CD4-positive, alpha-beta T cell treated with Interferon alpha-2 for 1 hour (primary cell): ENCODE data around the gene PRR11.
"Not testable (repeated sequence)": the region's sequence is repeated elsewhere in the genome, so short reads cannot be mapped to it uniquely, and the experiment has no call there.

ENCODE experiments used
- DNase-seq, 2 donors: peaks; one replicate each; pipeline ENCODE4 v3.0.0-alpha.2; 2020 to 2022

The PRR11 gene

DNA sequence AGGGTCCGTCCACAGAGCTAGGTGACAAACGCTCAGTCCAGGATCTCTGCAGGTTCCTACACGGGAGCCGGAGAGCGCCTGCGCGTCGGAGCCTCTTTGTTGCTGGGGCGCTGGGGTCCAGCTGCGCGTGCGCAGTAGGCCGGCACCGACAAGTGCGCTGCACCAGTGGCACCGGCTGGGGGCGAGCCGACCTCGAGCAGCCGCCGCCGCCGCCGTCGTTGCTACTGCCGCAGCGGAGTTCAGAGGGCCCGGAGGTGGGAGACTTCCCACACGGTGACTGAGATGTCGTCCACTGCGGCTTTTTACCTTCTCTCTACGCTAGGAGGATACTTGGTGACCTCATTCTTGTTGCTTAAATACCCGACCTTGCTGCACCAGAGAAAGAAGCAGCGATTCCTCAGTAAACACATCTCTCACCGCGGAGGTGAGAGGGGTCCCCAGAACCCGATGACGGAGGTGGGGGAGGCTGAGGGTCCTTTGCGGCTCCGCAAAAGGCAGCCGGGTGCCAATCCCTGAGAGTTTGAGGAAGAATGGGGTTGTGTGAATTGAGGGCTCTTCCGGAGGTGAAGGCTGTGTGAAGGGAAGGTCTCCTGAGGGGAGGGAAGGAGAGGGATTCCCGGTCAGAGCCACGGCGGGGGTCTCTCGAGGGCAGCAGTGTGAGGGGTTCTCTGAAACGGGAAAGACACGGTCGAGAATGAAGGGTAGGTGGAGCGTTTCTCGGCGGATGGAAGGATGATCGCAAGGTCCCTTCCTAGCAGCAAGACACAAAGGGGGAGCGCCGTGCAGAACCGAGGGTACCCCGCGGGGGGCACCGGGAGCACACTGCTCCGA, 65.0 kb downstream of the PRR11 start, which contains the start of gene GDPD1:
Gene GDPD1, plus strand, starts transcription at position 184 of the 831 bp plus-strand sequence. Its CDS starts 99 bp downstream, at position 283.
- DNase-seq, result peak; percentile 97

DNA sequence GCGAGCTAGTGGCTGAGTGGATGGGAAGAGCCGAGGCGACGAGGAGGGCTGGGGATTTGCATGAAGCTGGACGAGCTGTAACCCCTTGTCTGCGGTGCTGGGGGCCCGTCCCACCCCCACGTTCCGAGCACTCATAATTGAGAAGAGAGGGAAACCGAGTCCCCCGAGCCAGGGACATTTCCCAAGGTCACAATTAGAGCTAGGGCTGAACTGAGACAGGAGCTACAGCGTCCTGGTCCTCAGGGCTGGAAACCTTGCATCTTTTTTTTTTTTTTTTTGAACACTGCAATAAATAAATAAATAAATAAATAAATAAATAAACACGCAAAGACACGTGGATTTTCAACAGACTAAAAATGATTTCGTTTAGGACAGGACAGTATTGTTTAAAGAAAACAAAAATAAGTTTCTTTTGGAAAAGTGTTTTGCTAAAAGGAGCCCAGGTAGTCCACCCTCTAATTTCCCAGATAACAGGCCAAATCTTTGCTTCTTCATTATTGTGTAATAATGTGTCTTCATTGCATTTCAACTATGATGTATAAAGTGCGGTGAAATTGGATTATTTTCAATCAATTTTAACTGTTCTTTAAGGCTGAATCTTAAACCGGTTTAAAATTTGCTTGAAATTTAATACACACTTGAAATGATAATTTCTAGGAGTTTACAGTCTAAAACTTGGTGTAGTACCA, 65.8 kb downstream of the PRR11 start:
- no peak for DNase-seq

DNA sequence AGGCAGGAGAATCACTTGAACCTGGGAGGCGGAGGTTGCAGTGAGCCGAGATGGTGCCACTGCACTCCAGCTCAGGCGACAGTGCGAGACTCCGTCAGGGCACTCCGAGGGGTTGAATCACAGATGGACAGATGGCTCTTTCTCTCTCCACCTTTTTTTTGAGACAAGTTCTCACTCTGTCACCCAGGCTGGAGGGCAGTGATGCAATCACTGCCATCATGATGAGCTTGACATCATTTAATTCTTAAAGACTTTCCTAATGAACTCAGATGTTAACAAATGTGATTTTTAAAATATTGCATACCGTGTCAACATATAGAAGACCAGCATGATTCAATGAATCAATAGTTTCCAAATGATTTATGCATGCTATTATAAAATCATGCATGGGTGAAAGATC, 68.3 kb downstream of the PRR11 start:
- no peak for DNase-seq

GRCh38 chr17:59228588-59228987, 73.0 kb downstream of the PRR11 start:
- DNase-seq, result not testable (repeated sequence)

GRCh38 chr17:59230764-59231163, 75.2 kb downstream of the PRR11 start:
- DNase-seq, result no peak

GRCh38 chr17:59234631-59235030, 79.1 kb downstream of the PRR11 start:
- DNase-seq, result no peak

GRCh38 chr17:59238906-59239305, 83.4 kb downstream of the PRR11 start:
- no peak for DNase-seq

DNA sequence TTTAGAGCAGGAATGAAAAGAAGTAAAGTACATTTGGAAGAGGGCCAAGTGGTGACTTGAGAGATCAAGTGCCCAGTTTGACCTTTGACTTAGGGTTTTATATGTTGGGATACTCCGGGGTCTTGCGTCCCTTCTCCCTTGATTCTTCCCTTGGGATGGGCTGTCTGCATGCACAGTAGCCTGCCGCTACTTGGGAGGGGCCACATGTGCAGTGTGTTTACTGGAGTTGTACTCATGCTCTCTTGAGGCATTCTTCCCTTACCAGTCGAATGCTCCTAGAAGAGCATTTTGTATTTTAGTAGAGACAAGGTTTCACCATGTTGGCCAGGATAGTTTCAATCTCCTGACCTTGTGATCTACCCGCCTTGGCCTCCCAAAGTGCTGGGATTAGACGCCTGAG, 88.5 kb downstream of the PRR11 start:
- no peak for DNase-seq
